HEK293T (cell line): ENCODE measurements around the gene DNAJC27.

Experiments used
- CTCF ChIA-PET: fragments of 350-600 bp; formaldehyde crosslinking; extraction: SDS; loops from one replicate; lab custom pipeline; 2021; ENCODE audit warnings: antibody characterized with exemption, inconsistent platforms; lab: Yijun Ruan, JAX
- POLR2A ChIA-PET: fragments of 350-600 bp; formaldehyde crosslinking; extraction: SDS; loops from one replicate; lab custom pipeline; 2020; ENCODE audit warnings: antibody characterized with exemption, inconsistent platforms; lab: Yijun Ruan, JAX
- DNase-seq: peaks from one replicate; pipeline ENCODE4 v3.0.0; 2012; ENCODE audit warnings: mixed read lengths; ENCODE audit errors: extremely low spot score
- ARNT ChIP-seq: fragments of 450-650 bp; IDR thresholded peaks from 2 replicates; pipeline ENCODE4 v1.6.1; 2017; ENCODE audit warnings: mild to moderate bottlenecking
- BHLHE40 ChIP-seq: fragments of 450-650 bp; IDR thresholded peaks from 2 replicates; pipeline ENCODE4 v1.6.1; 2016; ENCODE audit warnings: mild to moderate bottlenecking, moderate library complexity, borderline replicate concordance
- CTBP1 ChIP-seq: fragments of 450-650 bp; IDR thresholded peaks from 2 replicates; pipeline ENCODE4 v1.6.1; 2016; ENCODE audit warnings: borderline replicate concordance
- ELF4 ChIP-seq: fragments of 450-650 bp; IDR thresholded peaks from 2 replicates; pipeline ENCODE4 v1.6.1; 2017; ENCODE audit warnings: antibody characterized with exemption
- FOXA1 ChIP-seq: fragments of 450-650 bp; IDR thresholded peaks from 2 replicates; pipeline ENCODE4 v1.6.1; 2016; ENCODE audit warnings: mild to moderate bottlenecking
- FOXK2 ChIP-seq: fragments of 450-650 bp; IDR thresholded peaks from 2 replicates; pipeline ENCODE4 v1.6.1; 2016; ENCODE audit warnings: mild to moderate bottlenecking
- FOXM1 ChIP-seq: fragments of 450-650 bp; IDR thresholded peaks from 2 replicates; pipeline ENCODE4 v1.6.1; 2017; ENCODE audit warnings: mild to moderate bottlenecking, borderline replicate concordance
- HDGF ChIP-seq: fragments of 450-650 bp; IDR thresholded peaks from 2 replicates; pipeline ENCODE4 v1.6.1; 2017; ENCODE audit warnings: antibody characterized with exemption, borderline replicate concordance
- L3MBTL2 ChIP-seq: fragments of 450-650 bp; conservative IDR thresholded peaks from 2 replicates; pipeline ENCODE4 v1.6.1; 2016; ENCODE audit warnings: mild to moderate bottlenecking
- LEF1 ChIP-seq: fragments of 450-650 bp; IDR thresholded peaks from 2 replicates; pipeline ENCODE4 v1.6.1; 2017; ENCODE audit warnings: mild to moderate bottlenecking, borderline replicate concordance
- NFRKB ChIP-seq: fragments of 450-650 bp; IDR thresholded peaks from 2 replicates; pipeline ENCODE4 v1.6.1; 2016; ENCODE audit warnings: mild to moderate bottlenecking, moderate library complexity
- SP1 ChIP-seq: fragments of 450-650 bp; IDR thresholded peaks from 2 replicates; pipeline ENCODE4 v1.6.1; 2017
- SUZ12 ChIP-seq: fragments of 450-650 bp; IDR thresholded peaks from 2 replicates; pipeline ENCODE4 v1.6.1; 2016; ENCODE audit warnings: mild to moderate bottlenecking
- TARDBP ChIP-seq: fragments of 450-650 bp; IDR thresholded peaks from 2 replicates; pipeline ENCODE4 v1.6.1; 2016
- ZNF384 ChIP-seq: fragments of 450-650 bp; IDR thresholded peaks from 2 replicates; pipeline ENCODE4 v1.6.1; 2016
- TF ChIP-seq, protein P1 (sequence below): fragments of 450-650 bp; IDR thresholded peaks from 2 replicates; pipeline ENCODE4 v1.6.1; 2016

Gene DNAJC27

DNA sequence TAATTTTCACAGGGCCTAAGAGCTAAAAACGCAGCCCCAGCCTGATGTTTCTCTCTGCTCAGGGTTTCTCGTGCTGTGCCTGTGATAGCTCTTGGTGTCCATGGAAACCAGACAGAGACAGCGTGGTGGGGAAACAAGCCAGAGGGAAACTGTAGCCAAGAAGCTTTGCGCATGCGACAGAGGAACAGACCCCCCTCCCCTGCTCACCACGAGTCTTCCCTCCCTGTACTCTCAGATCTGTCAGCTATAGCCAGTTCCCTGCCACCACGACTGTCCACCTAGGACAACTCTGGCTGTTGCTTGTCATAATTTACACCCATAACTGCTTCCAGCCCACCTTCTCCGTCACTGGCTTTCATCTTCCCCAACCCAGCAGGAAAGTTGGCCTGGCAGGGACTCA is 13.2 kb upstream of the DNAJC27 start:
- no peak for TF ChIP-seq SUZ12
- no peak for TF ChIP-seq ARNT
- no peak for TF ChIP-seq ZNF384
- no peak for TF ChIP-seq LEF1
- no peak for TF ChIP-seq TARDBP
- no peak for TF ChIP-seq FOXA1
- no peak for TF ChIP-seq BHLHE40
- TF ChIP-seq HDGF, result no peak
- no peak for TF ChIP-seq CTBP1
- TF ChIP-seq FOXK2, result no peak
- no peak for TF ChIP-seq NFRKB
- TF ChIP-seq, protein P1, sequence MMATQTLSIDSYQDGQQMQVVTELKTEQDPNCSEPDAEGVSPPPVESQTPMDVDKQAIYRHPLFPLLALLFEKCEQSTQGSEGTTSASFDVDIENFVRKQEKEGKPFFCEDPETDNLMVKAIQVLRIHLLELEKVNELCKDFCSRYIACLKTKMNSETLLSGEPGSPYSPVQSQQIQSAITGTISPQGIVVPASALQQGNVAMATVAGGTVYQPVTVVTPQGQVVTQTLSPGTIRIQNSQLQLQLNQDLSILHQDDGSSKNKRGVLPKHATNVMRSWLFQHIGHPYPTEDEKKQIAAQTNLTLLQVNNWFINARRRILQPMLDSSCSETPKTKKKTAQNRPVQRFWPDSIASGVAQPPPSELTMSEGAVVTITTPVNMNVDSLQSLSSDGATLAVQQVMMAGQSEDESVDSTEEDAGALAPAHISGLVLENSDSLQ, result no peak
- no peak for TF ChIP-seq FOXM1
- TF ChIP-seq ELF4, result no peak
- TF ChIP-seq SP1, result no peak
- no peak for TF ChIP-seq L3MBTL2
- ChIA-PET CTCF (no interaction called here), POLR2A (no interaction called here)
- no peak for DNase-seq

DNA sequence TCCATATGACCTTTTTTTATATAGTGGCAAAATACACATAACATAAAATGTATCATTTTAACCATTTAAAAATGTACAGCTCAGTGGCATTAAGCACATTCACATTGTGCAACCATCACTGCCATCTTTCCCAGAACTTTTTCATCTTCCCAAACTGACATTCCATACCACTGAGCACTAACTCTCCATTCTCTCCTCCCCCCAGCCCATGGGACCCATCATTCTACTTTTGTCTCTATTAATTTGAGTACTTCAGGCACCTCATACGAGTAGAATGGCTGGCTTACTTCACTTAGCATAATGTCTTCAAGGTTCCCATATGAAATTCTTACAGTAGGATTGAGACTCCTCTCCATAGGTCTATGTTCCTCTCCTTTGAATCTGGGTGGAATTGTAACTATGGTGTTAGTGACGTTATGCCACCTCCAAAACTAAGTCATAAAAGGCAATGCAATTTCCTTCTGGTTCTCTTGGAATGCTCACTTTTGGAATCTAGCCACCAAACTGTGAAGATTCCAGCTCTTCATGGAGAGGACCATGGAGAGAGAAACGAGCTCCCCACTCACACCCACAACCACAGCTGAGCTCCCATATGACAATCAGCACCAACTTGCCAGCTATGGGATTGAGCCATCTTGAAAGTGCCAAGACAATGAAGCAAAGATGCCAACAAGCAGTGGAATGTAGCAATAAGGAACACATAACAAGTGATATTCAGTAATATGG is 9.8 kb upstream of the DNAJC27 start:
- ChIA-PET CTCF (interaction anchor here (1.1 kb wide), 1 partner anchor 148 kb away, joined by 3 read pairs; no protein-coding TSS in a partner anchor), POLR2A (interaction anchor here (0.6 kb wide), 1 partner anchor 146 kb away, joined by 3 read pairs; no protein-coding TSS in a partner anchor)
- no peak for DNase-seq
- TF ChIP-seq SUZ12, result no peak
- no peak for TF ChIP-seq ZNF384
- no peak for TF ChIP-seq FOXA1
- TF ChIP-seq HDGF, result no peak
- TF ChIP-seq BHLHE40, result no peak
- TF ChIP-seq FOXK2, result no peak

DNA sequence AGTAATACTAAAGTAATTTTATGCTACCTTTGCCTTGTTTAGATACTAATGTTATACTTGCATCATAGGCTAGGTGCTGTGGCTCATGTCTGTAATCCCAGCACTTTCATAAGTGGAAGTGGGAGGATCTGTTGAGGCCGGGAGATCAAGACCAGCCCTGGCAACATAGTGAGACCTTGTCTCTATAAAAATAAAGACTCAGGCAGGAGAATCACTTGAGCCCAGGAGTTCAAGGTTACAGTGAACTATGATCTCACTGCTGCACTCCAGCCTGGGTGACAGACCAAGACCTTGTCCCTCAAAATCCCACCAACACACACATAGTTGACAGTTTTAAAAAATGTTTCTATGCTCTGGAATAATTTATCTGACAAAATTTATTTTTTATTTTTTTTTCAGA is 6.9 kb upstream of the DNAJC27 start:
- no peak for DNase-seq
- ChIA-PET CTCF (no interaction called here), POLR2A (no interaction called here)
- TF ChIP-seq ARNT (no peak), FOXA1 (no peak), BHLHE40 (no peak), SUZ12 (no peak), NFRKB (no peak), FOXM1 (no peak), FOXK2 (no peak), HDGF (no peak), TARDBP (no peak)
- TF ChIP-seq, protein P1, result no peak

DNA sequence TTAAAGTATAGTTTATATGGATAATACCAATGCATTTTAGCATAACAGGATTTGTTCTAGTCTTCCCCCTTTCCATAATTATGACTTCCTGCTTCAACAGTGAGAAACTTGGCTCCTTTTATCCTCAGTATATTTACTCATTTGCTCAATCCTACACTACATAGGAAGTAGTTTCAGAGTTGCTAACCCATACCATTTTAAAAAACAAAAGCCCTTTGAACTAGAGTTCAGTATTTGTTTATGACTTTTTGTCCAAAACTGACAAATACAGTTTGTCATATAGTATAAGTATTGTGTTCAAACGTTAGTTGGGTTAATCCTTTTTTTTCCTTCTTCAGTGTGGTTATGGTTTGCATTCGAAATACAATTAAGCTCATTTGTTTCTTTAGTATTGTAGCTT is 5.9 kb upstream of the DNAJC27 start:
- CTCF ChIA-PET, result no interaction called here
- TF ChIP-seq BHLHE40, result no peak
- no peak for TF ChIP-seq ARNT
- TF ChIP-seq, protein P1, result no peak
- no peak for TF ChIP-seq ELF4
- no peak for TF ChIP-seq LEF1
- no peak for TF ChIP-seq FOXA1
- TF ChIP-seq NFRKB, result no peak
- no peak for TF ChIP-seq ZNF384
- TF ChIP-seq CTBP1, result no peak
- TF ChIP-seq SUZ12, result no peak
- TF ChIP-seq FOXM1, result no peak
- no peak for TF ChIP-seq HDGF
- TF ChIP-seq L3MBTL2, result no peak
- TF ChIP-seq TARDBP, result no peak
- TF ChIP-seq FOXK2, result no peak
- POLR2A ChIA-PET, result no interaction called here
- no peak for DNase-seq

DNA sequence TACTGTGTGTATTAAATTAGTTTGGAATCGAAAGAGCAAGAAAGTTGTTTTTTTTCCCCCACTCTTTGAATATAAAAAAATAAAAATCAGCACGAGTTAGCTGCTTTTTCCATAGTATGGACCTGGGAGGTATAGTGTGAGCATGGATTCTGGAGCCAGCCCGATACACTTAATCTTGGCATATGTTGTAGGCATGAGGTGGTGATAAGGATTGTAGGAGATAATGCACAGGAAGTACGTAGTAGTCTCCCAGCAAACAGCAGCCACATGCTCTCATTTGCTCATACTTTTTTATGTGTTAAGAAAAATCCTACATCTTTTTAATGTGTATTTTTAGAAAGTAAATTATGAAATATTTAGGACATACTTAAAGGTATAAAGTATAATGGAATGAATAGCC is 2.1 kb upstream of the DNAJC27 start:
- no peak for TF ChIP-seq ARNT
- TF ChIP-seq, protein P1, result no peak
- no peak for TF ChIP-seq ZNF384
- no peak for TF ChIP-seq FOXK2
- TF ChIP-seq L3MBTL2, result no peak
- TF ChIP-seq FOXM1, result no peak
- no peak for TF ChIP-seq NFRKB
- POLR2A ChIA-PET, result interaction anchor here (1.6 kb wide), 1 partner anchor 36 kb away, joined by 6 read pairs; no protein-coding TSS in a partner anchor

More for the DNA sequence above, 2.1 kb upstream of the DNAJC27 start:
- CTCF ChIA-PET, result interaction anchor here (1.3 to 1.9 kb wide), 3 partner anchors 155 to 227 kb away, joined by 3 to 7 read pairs (median 4); no protein-coding TSS in a partner anchor
- DNase-seq, result no peak
